Smooth muscle cell (in vitro differentiated cells): ENCODE results near the gene SACS. TPM values are rescaled to one million over a fixed set of nuclear protein-coding genes. Genes with fewer than 3 reads are reported as not detected.
A peak's percentile ranks its signal among the peaks of the same experiment; 100 is the strongest.

Experiments
- DNase-seq: peaks from one replicate; lab custom pipeline; 2025; ENCODE audit not compliant: unreplicated experiment; lab: John Stamatoyannopoulos, UW
- H2AFZ ChIP-seq: fragments of 200-600 bp; sonication (generic); 2 replicates; pipeline ENCODE4 v1.6.0; 2016; ENCODE audit warnings: antibody characterized with exemption, low read depth, mild to moderate bottlenecking
- H3F3A ChIP-seq: fragments of 200-600 bp; sonication (generic); 2 replicates; pipeline ENCODE4 v1.6.0; 2017; ENCODE audit warnings: antibody characterized with exemption, low read depth
- H3K27ac ChIP-seq: fragments of 200-600 bp; sonication (generic); 2 replicates; pipeline ENCODE4 v1.5.1; 2016; ENCODE audit warnings: low read depth, mild to moderate bottlenecking
- H3K27me3 ChIP-seq: fragments of 200-600 bp; sonication (generic); 2 replicates; pipeline ENCODE4 v1.6.1; 2016; ENCODE audit warnings: low read depth, mild to moderate bottlenecking
- H3K36me3 ChIP-seq: fragments of 200-600 bp; sonication (generic); 2 replicates; pipeline ENCODE4 v1.5.1; 2016; ENCODE audit warnings: low read depth
- H3K4me1 ChIP-seq: fragments of 200-600 bp; sonication (generic); 2 replicates; pipeline ENCODE4 v1.5.1; 2016; ENCODE audit warnings: low read depth
- H3K4me2 ChIP-seq: fragments of 200-600 bp; sonication (generic); 2 replicates; pipeline ENCODE4 v1.6.0; 2016; ENCODE audit warnings: mild to moderate bottlenecking
- H3K4me3 ChIP-seq: fragments of 200-600 bp; sonication (generic); 2 replicates; pipeline ENCODE4 v1.5.1; 2016; ENCODE audit warnings: mild to moderate bottlenecking
- H3K79me2 ChIP-seq: fragments of 200-600 bp; sonication (generic); 2 replicates; pipeline ENCODE4 v1.6.0; 2016; ENCODE audit warnings: low read depth, mild to moderate bottlenecking
- H3K9ac ChIP-seq: fragments of 200-600 bp; sonication (generic); 2 replicates; pipeline ENCODE4 v1.6.0; 2016; ENCODE audit warnings: low read depth
- H3K9me3 ChIP-seq: fragments of 200-600 bp; sonication (generic); replicated peaks from 2 replicates; pipeline ENCODE4 v1.5.1; 2016; ENCODE audit warnings: low read depth
- H4K20me1 ChIP-seq: fragments of 200-600 bp; sonication (generic); 2 replicates; pipeline ENCODE4 v1.6.0; 2016; ENCODE audit warnings: low read depth
- WGBS: methylation state at CpG from one replicate; pipeline ENCODE4 v1.1.7; 2016; ENCODE audit warnings: low lambda C conversion rate; 5-methylcytosine and 5-hydroxymethylcytosine counted together
- polyA plus RNA-seq: library from polyadenylated mRNA; unstranded; fragments of >200 nt; fragmentation: Nextera tagmentation; extraction: Ambion mirVana; gene quantifications from 2 replicates; pipeline ENCODE4 v1.2.1, GENCODE V29; 2016
- total RNA-seq: library from RNA; depleted of rRNA; stranded (reverse); fragments of >200 nt; gene quantifications from 2 replicates; pipeline ENCODE4 v1.2.3, GENCODE V29; 2014
- TF ChIP-seq, protein P1 (sequence below): fragments of 200-600 bp; sonication (generic); IDR thresholded peaks from 2 replicates; pipeline ENCODE4 v1.5.1; 2017; ENCODE audit warnings: borderline replicate concordance, mild to moderate bottlenecking, antibody characterized with exemption; ENCODE audit not compliant: insufficient read depth, poor library complexity, severe bottlenecking

The SACS gene
- total and polyA plus RNA-seq, 2 experiments from 2014 or later = 4.4 to 40.9 TPM

DNA sequence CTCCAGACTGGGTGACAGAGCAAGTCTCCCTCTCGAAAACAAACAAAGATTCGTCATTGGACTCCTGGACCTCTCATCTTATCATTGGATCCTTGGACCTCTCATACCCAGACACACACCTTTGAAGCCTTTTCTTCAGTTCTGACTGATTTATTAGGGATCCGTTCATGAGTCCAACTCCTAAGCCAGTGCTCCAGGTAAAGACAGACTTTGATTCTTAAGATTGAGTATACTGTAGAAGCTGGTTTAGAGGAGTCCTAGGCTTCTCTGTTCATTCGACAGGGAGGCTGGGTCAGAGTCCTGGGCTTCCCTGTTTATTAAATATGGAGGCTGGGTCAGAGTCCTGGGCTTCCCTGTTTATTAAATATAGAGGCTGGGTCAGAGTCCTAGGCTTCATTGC is 38.7 kb downstream of the SACS start:
- H4K20me1 ChIP-seq = no peaks in the 10 kb centered on the region
- H3F3A ChIP-seq = no peaks in the 10 kb centered on the region
- WGBS = 93% methylated on average over 4 of the region's 4 CpGs
- H3K4me3 ChIP-seq = no peak overlapping the region
- H2AFZ ChIP-seq = no peak overlapping the region
- TF ChIP-seq, protein P1, sequence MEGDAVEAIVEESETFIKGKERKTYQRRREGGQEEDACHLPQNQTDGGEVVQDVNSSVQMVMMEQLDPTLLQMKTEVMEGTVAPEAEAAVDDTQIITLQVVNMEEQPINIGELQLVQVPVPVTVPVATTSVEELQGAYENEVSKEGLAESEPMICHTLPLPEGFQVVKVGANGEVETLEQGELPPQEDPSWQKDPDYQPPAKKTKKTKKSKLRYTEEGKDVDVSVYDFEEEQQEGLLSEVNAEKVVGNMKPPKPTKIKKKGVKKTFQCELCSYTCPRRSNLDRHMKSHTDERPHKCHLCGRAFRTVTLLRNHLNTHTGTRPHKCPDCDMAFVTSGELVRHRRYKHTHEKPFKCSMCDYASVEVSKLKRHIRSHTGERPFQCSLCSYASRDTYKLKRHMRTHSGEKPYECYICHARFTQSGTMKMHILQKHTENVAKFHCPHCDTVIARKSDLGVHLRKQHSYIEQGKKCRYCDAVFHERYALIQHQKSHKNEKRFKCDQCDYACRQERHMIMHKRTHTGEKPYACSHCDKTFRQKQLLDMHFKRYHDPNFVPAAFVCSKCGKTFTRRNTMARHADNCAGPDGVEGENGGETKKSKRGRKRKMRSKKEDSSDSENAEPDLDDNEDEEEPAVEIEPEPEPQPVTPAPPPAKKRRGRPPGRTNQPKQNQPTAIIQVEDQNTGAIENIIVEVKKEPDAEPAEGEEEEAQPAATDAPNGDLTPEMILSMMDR = no peak
- H3K27me3 ChIP-seq = no peaks in the 10 kb centered on the region
- H3K9ac ChIP-seq = no peak overlapping the region
- peaks cover 7% of the 10 kb centered on the region for H3K4me1 ChIP-seq
- H3K36me3 ChIP-seq = no peaks in the 10 kb centered on the region
- no peaks in the 10 kb centered on the region for H3K79me2 ChIP-seq
- no peak for DNase-seq
- H3K9me3 ChIP-seq = no peaks in the 10 kb centered on the region
- no peak overlapping the region for H3K27ac ChIP-seq
- no peak overlapping the region for H3K4me2 ChIP-seq

DNA sequence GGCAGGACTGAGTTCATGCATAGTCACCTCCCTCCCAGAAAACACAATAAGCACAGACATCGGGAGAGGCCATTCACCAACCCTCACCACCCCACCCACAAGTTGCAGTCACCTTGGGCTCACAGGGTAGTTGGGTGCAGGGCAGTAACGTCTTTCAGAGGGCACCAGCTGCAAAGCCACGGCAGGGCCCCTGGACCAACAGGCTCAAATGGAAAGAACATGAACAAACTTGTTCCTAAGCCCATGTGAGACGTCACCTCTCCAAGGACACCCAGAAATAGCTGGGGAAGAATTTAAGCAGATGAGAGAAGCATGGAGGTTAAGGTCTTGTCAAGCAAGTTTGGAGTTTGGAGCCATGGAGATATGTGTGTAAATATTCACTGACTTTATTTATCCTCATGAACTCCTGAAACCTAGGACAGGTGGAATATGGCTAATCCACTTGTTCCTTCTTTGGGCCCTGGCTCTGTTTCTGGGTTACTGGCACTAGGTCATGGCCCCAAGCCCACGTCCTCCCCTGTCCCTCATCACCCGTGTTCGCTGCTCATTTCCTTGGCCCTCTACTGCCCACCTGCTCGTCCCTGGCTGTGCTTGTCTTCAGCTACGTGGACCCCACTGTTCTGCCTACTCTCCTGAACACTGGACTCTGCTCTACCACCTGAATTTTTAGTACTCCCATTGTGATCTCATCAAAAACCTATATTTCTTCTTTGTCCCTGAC is 40.4 kb downstream of the SACS start:
- Histone ChIP-seq H3K9ac (no peak overlapping the region), H3K27ac (peak overlapping the region; percentile 45), H3K9me3 (no peaks in the 10 kb centered on the region), H3K4me3 (no peak overlapping the region), H3K4me1 (no peaks in the 10 kb centered on the region), H3F3A (no peaks in the 10 kb centered on the region), H3K79me2 (no peaks in the 10 kb centered on the region), H3K36me3 (no peaks in the 10 kb centered on the region), H3K4me2 (no peak overlapping the region), H2AFZ (no peak overlapping the region), H4K20me1 (no peaks in the 10 kb centered on the region), H3K27me3 (no peaks in the 10 kb centered on the region)
- DNase-seq = no peak
- TF ChIP-seq, protein P1 = no peak
- 87% methylated on average over 9 of the region's 9 CpGs for WGBS

DNA sequence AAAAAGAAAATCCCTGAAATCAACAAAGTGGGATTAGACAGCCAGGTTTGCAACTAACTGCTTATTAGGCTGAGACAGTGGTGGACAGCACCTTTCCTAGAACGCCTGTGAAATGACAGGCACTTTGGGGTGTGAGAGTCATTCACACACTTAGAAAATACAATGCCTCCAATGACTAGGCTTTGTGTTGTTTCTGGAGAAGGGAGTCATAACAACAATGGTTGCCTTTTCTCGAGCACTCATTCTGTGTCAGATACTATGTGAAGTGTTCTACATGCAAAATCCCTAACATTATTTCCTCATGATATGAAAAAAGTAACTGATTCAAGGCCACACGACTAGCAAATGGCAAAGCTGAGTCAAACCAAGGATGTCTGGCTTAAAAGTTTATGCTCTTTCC is 41.2 kb downstream of the SACS start:
- Histone ChIP-seq H3K4me2 (no peak overlapping the region), H3K4me3 (no peak overlapping the region), H2AFZ (no peak overlapping the region), H3K9me3 (no peaks in the 10 kb centered on the region), H3K27me3 (no peaks in the 10 kb centered on the region), H3F3A (no peaks in the 10 kb centered on the region), H4K20me1 (no peaks in the 10 kb centered on the region), H3K27ac (peak overlapping the region; percentile 45), H3K79me2 (no peaks in the 10 kb centered on the region), H3K36me3 (no peaks in the 10 kb centered on the region), H3K4me1 (no peaks in the 10 kb centered on the region), H3K9ac (peak overlapping the region; percentile 6)
- TF ChIP-seq, protein P1 = no peak
- WGBS = 72% methylated on average over 3 of the region's 3 CpGs
- DNase-seq = no peak

DNA sequence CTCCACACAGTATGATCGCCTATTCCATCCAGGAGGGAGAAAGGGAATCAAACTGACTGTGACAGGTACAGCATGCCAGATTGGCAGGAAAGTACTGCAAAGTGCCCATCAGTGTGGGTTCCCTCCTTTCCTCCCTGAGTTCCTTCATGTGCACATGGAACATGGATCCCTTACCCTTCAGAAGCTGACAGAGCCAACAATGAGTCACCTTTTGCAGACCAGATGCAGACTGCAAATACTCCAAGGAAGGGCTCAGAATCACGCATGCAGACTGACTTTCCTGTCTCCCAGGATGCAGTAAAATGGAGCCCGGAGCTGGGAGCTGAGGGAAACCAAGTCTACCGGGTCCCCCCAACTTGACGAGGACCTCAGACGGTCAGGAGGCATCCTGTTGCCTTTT is 41.8 kb downstream of the SACS start:
- DNase-seq = no peak
- no peaks in the 10 kb centered on the region for H3K36me3 ChIP-seq
- no peak overlapping the region for H3K4me2 ChIP-seq
- 75% methylated on average over 6 of the region's 6 CpGs for WGBS
- no peaks in the 10 kb centered on the region for H3K9me3 ChIP-seq
- TF ChIP-seq, protein P1 = no peak
- H3K27me3 ChIP-seq = no peaks in the 10 kb centered on the region
- H3K79me2 ChIP-seq = no peaks in the 10 kb centered on the region
- H3K4me1 ChIP-seq = no peaks in the 10 kb centered on the region
- H4K20me1 ChIP-seq = no peaks in the 10 kb centered on the region
- no peak overlapping the region for H2AFZ ChIP-seq
- peak overlapping the region; percentile 45 for H3K27ac ChIP-seq
- H3K4me3 ChIP-seq = no peak overlapping the region
- H3F3A ChIP-seq = no peaks in the 10 kb centered on the region
- no peak overlapping the region for H3K9ac ChIP-seq
